ENCODE measurements around the gene SSTR3.
A peak's percentile ranks its signal among the peaks of the same experiment; 100 is the strongest.
"Not testable (repeated sequence)": the region's sequence is repeated elsewhere in the genome, so short reads cannot be mapped to it uniquely, and the experiment has no call there.

The SSTR3 gene

DNA sequence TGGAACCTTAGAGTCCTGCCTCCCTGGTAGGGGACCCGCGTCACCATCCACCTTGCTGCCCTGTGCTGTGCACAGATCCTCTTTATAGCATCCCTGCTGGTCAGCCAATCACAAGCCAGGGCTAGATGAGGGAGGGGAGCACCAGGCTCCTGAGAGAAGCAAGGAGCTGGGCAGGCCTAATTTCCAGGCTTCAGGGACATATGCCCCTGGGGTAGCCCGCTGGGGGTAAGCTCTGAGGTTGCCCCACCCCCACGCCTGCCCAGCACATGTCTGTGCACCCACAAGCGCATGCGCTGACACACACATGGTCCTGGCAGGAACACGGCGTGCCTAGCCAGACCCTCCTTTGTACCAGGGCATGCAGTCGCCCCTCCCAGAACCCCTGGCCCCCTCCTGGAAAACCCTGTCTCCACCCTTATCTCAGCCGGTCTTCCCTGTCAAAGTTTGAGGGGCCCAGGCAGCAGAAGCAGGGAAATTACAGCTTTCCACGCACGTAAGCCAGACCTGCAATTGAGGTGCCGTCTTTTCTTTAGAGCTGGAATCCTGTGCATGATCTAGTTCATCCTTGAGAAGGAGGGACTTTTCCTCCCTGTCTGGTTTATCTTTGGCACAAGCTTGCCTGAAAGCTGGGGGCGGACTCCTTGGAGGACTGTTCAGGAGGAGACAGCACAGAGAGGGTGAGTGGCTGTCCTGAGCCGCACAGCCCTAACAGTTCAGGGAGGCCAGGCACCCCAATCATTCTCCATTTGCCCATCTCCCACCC, 2.1 kb downstream of the SSTR3 start:
- no peak for DNase-seq (ENCODE audit: low read depth in 2 of 2)

DNA sequence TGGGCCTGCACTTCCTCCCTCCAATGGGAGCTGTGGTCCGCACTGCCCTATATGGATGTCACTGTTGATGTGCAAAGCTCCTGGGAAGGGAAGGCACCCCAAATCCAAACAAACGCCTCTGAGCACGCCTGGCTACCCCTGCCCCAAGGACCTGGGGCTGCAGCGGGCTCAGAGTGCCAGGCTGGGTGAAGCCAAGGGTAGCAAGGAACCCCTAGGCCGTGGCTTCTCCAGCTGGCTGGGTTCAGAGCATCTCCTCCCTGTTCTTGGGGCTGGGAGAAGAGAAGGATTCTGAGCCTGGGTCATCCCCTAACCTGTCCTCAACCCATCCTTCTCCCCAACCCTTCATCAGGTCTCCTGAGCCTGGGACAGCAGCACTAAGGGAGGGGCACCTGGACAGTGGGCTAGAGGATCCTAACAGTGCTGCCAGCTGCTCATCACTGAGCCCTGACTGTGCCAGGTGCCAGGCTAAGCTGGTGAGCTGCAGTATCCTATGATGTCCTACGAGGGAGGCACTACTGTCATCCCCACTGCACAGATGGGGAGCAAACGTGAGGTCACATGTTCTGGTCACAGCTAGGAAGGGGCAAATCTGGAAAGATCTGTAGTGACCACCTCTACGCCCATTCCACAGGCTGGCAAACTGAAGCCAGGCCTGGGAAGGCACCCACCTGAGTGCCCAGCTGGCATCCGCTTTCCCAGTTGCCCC, 3.0 kb downstream of the SSTR3 start:
- no peak for DNase-seq (ENCODE audit: low read depth in 2 of 2)

DNA sequence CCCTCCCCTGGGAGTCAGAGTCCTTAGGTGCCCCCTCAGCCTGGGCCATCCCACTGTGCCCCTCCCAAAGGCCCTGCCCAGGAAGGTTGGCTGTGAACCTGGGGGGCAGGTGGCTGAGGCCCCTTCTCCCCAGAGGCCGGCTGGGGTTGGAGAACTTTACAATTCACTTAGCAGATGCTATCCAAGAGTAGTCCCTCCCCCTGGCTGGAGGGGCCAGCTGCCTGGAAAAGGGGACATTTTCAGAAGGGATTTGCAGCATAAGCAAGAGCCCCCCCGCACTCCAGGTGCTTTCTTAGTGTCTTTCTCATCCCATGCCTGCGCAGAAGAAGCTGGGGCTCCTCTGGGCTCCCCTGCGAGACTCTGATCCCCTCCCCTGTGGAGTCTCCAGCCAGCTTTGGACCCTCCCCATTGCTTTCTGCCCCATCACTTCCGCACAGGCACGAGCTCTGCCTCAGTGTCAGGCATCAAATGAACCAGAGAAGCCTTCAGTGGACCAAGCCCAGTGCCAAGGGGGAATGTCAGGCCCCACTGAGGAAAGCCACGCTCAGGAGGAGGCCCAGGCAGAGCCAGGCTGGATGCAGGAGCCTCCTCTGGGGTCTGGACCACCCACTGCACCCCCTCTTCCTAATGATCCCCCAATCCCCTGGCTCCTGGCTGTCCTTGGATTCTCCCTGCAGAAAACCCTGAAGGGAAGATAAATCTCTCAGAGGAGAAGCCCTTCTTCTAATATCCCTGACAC, 3.7 kb downstream of the SSTR3 start:
- no peak for DNase-seq (ENCODE audit: low read depth in 2 of 2)

DNA sequence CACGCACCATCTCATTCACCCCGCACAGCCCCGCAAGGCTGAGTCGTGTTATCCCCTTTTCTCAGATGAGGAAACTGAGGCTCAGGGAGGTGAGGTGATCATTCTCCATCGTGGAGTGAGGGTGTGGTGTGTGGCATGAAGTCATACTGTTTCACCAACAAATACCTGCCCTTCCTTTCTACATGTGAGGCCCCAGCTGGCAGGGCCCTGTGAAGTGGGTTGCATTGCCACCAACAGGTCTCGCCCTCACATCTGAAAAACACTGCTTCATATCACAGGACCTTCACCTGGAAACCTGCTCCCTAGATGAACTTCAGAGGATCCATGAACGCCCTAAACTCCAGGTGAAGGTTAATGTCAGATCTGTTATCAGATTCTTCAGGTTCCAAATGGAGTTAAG, 4.3 kb downstream of the SSTR3 start:
- no peak for DNase-seq (ENCODE audit: low read depth in 2 of 2)

DNA sequence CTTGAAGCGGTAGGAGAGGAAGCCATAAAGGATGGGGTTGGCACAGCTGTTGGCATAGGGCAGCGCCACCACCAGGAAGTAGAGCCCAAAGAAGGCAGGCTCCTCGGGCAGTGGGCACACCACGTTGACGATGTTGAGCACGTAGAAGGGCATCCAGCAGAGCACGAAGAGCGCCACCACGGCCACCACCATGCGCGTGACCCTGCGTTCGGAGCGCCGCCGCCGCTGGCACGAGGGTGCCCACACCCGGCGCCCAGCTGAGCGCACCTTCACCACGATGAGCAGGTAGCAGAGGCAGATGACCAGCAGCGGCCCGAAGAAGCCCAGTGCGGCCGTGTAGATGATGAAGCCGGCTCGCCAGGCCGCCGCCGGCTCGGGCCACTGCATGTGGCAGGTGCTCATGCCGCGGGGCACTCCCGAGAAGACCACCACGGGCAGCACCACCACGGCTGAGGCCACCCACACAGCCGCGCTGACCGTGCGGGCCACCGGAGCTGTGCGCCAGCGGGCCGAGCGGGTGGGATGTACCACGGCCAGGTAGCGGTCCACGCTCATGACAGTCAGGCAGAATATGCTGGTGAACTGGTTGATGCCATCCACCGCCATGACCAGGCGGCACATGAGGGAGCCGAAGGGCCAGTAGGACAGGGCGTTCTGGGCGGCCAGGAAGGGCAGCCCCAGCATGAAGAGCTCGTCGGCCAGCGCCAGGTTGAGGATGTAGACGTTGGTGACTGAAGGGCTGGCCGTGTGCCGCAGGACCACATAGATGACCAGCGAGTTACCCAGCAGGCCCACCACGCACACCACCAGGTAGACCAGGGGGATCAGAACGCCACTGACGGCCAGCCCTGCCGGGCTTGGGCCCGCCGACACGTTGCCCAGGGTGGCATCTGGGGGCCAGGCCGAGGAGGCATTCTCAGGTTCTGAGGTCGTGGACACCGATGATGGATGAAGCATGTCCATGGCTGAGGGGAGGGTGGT, 5.1 kb downstream of the SSTR3 start:
- DNase-seq (ENCODE audit: low read depth in 2 of 2): no peak

DNA sequence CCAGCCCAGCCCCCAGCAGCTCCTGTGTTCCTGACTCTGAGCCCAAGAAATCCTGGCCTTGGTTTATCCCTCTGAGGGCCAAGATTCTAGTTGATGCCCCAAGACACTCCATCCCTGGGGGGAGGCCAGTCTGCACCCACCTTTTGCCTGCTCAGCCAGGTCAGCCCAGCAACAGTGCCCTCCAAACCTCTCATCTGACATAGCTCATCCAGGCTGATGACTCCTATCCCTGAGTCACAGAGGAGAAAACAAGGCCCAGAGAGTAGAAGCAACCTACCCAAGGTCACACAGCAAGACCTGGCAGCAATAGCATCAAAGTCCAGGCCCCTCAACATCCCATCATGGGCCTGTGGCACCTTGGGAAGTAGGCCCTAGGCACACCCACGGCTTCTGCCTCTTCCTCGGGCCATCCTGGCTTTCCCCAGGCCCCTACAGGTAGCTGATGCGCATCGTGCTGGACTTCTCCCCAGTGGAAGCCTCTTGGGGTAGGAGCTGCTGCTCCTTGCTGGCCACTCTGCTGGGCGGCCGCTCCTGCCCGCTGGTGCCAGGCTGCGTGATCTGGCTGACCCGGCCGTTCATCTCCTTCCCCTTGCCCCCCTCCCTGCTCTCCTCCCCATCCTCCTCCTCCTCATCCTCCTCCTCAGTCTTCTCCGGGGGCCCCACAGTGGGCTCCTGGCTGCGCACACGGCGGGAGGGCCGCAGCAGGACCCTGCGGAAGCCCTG, 6.0 kb downstream of the SSTR3 start:
- no peak for DNase-seq (ENCODE audit: low read depth in 2 of 2)

DNA sequence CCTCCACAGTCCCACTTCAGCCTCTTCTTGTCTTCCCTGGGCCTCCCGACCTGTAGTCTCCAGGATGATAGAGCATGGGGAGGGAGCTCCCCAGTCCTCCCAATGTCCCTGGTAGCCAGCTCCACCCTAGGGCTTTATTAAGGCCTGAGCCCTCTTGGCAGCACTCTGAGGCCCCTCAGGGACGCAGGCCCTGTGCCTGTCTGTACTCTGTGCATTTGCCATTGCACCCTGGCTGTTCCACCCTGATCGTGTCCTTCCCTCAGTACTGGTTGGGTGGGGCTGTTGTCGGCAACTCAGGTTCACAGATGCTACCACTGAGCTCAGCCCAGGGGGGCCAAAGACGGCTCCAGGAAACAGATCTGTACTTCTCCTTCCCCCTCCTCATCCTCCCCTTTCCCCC, 7.2 kb downstream of the SSTR3 start:
- no peak for DNase-seq (ENCODE audit: low read depth in 2 of 2)

DNA sequence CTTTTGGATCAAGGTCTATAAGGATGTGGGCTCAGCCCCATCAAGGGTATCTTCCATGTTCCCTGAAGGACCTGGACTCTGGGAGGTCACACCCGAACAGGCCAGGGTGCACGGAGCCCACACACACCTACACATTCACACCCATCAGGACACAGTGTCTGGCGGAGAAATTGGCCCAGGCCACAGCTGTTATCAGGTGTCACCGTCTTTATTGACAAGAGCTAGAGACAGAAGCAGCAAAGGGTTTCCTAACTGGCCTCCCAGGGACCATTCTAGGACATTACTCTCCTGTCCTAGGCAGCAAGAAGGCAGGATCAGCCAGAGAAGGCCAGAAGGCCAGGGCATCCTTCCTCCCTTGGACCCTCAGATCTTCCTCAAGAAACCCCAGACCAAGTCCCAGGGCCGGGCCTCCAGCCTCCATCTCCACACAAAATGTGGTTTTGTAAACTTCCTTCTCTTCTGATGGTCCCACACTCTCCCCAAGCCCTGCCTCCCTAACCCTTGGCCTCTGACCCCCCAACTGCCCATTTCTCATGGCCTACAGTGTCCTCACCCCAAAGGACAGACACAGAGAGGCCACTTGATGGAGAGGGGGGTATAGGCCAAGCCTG, 8.1 kb downstream of the SSTR3 start:
- no peak for DNase-seq (ENCODE audit: low read depth in 2 of 2)

DNA sequence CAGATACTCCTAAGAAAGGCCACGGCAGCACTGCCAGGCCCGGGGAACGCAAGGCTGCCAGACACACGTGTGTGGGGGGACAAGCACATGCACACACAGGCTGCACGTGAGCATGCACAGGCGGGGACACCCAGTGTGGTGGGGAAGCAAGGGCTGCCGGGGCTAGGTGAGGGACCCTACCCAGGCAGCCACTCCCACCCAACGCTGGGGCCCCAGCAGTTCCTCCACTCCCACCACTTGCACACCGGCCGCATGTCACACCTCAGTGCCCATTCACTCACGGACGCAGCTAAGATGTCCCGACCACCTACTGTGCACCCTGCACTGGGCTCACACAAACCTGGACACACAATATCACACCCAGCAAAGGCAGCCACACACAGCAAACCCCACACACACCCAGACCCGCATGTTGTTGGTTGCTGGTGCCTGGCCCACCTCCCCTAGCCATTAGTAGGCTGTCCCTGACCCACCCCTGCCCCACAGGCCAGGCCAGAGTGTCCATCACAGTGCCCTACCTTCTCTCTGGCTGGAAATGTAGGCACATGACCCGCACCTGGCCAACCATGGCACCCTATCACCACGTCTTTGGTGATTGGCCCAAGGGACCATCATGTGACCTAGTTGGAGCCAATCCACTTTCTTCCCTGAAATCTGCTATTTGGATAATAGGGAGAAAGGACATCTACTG, 8.8 kb downstream of the SSTR3 start:
- DNase-seq (ENCODE audit: low read depth in 2 of 2): no peak

DNA sequence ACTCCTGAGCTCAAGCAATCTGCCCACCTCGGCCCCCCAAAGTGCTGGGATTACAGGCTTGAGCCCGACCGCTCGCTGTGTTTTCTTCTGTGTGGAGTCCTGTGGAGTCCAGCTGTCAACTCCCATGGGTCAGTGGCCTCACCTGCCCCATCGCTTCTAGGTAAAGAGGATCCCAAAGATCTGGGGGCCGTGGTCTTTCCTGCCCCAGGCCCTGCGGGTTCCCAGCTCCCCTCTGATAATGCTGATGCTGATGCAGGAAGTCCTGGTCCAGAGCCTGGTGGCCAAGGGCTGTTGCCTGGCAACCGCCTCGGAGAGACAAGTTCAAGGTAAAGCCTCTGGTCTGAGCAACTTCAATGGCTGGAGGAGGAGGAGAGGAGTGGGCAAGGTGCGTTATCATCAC, 9.6 kb downstream of the SSTR3 start:
- no peak for DNase-seq (ENCODE audit: low read depth in 2 of 2)

DNA sequence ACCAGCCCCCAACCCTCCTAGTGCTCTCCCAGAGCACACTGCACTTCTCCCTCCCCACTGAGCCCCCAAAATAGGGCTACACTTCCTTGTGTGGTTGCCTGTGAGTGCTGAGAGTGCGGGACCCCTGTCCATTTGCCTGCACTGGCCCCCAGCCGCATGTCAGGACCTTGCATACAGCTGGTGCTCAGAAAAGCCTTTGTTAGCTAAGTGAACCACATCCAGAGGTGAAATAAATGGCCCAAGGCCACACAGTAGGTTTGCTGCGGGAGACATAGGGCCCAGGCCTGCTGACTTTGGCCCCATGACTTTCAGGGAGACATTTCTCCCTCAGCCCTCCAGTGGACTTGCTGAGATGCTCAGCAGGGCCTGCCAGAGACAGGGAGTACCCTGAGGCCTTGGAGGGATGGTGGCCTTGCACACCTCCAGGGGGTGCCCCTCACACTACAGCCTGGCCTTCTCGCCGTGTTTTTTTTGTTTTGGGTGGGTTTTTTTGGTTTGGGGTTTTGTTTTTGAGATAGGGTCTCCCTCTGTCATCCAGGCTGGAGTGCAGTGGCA, 10.2 kb downstream of the SSTR3 start:
- no peak for DNase-seq (ENCODE audit: low read depth in 2 of 2)

DNA sequence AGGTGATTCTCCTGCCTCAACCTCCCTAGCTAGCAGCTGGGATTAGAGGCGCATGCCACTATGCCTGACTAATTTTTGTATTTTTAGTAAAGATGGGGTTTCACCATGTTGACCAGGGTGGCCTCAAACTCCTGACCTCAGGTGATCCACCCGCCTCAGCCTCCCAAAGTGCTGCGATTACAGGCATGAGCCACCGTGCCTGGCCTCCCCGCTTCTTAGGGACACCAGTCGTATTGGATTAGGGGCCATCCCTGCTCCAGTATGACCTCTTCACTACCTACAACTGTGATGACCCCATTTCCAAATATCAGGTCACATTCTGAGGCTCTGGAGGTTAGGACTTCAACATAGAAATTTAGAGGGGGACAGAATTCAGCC, 10.8 kb downstream of the SSTR3 start:
- DNase-seq (ENCODE audit: low read depth in 2 of 2): not testable (repeated sequence)

DNA sequence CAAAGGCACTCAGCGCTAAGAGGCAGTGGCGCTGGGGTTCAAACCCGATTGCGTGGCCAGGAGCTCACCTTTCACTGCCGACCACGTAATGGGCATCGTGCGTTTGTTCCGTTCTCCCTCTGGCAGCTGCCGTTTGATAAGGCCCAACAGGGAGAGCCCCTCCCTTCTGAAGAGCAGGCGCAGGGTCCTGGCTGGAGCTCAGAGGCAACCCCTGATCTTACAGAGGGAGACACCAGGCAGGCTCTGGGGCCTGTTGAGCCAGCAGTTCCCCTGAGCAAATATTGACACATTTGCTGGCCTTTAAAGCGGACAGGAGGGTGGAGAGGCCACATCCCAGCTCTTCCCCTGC, 12.5 kb downstream of the SSTR3 start:
- no peak for DNase-seq (ENCODE audit: low read depth in 2 of 2)

DNA sequence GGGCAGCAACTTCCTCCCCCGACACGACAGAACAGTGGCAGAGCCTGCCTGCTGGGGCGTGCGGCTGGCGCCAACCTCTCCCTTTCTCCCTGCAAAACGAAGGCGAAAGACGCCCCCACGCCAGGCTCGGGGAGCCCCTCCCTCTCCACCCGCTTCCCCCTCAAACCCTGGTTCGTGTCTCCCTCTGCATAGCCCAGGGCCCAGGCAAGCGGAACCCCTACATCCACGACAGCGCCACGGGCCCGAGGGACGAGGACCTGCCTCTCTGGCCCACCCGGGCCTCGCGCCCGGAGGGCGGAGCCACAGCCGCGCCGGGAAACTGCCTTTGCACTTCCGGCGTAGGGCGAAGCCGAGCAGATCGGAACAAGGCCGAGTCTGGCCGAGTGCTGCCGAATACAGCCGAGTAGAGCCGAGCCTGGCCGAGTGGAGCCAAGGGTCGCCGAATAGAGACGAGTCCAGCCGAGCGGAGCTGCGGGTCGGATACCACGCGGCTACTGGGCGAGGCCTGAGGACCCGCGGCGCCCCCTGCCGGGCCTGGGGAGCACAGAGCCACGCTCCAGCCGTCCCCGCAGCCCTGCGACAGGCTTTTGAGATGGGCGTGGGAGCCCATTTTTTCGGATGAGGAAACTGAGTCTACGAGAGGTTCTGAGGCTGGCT, 13.0 kb downstream of the SSTR3 start:
- DNase-seq (ENCODE audit: low read depth in 2 of 2): peak; percentile 97 to 99

DNA sequence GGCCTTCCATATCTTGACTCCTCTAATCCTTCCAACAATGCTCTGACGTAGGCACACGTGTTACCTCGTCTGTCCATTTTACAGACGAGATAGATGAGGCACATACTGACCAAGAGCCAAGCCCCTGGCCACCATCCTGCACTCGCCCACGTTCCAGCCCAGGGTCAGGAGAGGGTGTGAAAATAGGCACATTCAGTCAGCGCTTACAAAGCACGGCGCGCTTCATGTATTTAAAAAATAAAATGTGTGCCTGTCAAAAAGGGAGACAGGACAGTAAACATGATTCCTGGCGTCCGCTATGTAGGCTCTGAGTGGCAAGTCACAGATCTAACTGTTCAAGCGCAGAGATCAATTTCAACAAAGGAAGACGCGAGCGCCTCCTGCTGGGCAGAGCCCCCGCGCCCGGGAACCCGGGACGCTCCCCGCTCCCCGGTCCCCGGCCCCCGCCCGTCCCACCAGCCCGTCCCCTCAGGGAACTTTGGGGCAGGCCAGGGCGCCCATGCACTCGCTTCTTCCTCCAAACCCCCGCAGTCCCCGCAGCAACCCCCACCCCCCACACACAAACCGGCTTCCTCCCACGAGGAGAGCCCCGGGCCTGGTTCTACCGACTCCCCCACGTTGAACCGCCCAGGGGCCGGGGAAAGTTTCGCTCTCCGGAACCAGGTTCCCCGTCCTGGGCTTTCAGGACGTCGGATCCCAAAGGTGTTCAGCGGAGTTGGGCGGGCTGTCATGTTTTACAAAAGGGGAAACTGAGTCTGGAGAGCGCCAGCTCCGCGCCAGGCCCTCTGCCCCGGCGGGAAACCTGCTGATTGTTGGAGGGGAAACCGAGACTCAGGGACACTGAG, 13.8 kb downstream of the SSTR3 start:
- peak; percentile 67 to 96 for DNase-seq (ENCODE audit: low read depth in 2 of 2)

DNA sequence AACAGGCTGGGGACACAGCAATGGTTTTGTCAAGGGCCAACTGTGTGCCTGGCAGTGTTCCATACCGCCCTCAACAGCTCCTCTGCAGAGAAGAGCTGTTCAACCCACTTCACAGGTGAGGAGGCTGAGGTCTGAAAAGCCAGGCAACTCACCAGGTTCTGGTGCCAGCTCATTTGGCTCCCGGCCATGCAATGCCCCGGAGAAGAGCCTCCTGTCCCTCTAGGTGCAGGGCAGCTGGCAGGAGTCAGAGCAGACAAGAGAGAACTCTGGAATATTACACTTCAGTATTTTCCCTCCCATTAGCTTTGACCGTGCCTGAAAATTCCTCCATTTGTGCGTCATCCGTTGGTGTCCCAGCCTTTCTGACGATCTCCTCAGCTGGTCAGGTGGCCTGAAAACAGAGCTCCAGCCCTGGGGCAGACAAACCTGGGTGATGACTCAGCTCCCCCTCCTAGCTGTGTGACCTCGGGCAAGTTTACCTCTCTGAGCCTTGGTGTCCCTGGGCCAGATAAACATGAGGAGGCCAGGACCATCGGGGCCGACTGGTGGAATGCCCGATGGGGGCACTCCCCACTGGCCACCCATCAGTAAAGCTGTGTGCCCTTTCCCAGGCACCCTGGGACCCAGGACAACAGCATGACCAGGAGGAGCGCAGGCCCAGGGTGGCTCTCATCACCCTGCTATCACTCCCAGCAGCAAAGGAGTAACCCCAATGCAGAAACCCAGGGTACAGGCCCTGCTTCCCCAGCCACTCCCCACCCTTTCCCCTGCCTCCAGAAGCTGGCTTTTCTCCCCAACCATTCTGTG, 14.6 kb downstream of the SSTR3 start:
- DNase-seq (ENCODE audit: low read depth in 2 of 2): no peak
